Fibroblast of the conjunctiva (primary cell): ENCODE measurements around the gene VTI1A.

ENCODE experiments used
- DNase-seq: peaks from one replicate; pipeline ENCODE4 v3.0.0-alpha.2; 2010; ENCODE audit warnings: low read depth

The VTI1A gene

DNA sequence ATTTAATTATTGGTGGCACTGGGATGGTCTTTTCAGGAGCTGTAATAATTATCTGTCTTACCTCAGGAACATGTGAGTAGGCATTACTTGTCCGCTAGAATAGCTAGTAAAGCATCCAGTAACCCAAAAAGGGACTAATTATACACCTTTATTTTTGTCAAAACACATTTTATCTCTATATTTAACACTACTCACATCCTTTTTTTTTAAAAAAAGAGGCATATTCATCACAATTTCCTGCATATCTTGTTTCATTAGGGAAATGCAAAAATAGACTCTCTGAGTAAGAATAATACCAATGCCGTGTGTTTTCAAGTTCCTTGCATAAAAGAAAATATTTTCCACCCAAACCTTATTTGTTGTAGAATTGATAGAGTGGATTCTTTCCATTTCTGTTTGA, 99.5 kb downstream of the VTI1A start:
- DNase-seq: no peak

DNA sequence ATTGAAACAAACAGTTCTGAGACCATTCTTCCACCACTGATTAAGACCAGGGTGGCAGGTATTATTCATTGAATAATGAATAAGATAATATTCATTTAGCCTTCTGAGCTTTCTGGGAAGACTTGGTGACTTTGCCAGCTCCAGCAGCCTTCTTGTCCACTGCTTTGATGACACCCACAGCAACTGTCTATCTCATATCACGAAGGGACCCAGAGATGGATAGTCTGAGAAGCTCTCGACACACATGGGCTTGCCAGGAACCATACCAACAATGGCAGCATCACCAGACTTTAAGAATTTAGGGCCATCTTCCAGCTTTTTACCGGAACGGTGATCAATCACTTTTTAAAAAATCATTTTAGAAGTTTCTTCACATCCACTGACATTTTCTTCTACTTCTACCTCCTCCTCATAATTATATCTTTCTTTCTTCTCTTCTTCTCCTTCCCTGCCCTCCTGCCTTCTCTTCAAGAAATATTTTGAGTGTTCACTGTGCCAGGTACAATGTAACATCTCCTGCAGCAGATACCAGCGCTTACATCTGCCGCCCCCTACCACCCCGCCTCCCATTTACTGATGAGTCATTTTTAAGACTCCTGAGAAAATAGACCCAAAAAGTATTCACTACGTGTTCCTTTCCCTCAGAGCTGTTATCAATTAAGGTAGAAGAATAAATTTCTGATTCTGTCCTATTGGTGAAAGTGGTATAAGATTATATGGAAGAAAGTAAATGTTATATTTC, 101.7 kb downstream of the VTI1A start:
- DNase-seq: no peak

DNA sequence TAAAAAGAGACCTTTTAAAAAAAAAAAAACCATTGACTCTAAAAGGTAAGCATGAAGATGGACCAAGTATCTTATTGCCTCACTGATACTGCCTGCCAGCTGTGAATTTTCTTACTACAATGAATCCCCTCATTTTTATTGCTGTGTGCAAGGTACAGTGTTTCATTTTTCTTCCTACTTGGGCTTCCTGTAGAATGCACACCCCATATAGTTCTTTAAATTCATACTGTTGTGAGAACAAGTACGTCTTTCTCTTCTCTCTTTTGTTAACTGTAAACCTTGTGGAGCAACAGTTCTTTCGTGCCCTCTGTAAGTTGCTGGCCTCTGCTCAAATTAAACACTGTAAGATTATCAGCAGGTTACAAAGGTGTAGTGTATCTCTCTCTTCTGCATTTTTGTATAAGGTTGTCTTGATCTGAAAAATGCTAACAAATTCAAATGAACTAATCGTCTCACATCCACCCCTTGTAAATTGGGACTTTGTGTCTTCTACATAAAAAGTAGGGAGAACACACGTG, 105.6 kb downstream of the VTI1A start:
- no peak for DNase-seq

DNA sequence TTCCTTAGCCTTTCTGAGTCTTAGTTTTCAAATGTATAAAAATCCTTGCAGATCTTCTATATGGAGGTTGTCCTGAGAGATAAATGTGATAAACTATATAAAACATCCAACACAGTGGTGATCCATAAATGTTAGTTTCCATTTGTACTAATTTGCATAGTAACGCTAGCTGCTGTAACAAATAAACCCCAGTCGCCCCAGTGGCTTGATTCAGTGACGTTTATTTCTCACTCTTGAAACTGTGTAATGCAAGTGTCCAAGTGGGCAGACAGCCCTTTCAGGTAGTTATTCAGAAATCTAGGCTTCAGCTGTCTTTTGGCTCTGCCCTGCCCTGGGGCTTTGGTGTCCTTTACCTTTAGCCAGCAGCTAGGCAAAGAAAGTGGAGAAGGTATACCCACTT, 106.3 kb downstream of the VTI1A start:
- DNase-seq: no peak

DNA sequence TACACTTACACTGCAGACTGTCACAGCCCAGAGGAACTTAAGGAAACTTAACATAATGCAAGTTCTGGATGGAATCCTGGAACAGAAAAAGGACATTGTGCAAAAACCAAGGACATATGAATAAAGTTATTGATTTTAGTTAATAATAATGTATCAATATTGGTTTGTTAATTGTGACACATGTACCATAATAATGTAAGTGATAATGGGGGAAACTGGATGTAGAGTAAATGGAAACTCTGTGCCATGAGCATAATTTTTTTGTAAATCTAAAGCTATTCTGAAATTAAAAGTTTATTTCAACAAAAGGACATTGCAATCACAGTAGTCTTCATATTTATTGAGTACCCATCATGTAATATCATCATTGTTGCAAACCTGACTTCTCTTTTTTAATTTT, 107.2 kb downstream of the VTI1A start:
- DNase-seq: no peak

DNA sequence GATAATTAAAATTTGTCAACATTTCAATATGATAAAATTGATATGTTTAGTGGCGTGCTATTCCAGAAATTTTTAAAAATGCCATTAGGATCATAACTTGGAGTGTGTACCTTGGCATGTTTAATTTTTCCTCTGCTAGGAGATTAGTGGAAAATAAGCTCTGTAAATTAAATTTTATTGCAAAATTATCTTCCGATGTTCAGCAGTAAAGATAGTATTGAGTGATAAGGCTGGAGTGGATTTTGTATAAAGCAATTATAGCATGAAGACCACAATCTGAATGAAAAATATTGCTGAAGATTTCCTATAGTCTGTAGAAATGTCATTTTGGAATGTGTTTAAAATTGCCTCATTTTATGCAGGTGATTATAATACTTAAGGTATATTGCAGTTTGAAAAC, 110.2 kb downstream of the VTI1A start:
- DNase-seq: no peak

DNA sequence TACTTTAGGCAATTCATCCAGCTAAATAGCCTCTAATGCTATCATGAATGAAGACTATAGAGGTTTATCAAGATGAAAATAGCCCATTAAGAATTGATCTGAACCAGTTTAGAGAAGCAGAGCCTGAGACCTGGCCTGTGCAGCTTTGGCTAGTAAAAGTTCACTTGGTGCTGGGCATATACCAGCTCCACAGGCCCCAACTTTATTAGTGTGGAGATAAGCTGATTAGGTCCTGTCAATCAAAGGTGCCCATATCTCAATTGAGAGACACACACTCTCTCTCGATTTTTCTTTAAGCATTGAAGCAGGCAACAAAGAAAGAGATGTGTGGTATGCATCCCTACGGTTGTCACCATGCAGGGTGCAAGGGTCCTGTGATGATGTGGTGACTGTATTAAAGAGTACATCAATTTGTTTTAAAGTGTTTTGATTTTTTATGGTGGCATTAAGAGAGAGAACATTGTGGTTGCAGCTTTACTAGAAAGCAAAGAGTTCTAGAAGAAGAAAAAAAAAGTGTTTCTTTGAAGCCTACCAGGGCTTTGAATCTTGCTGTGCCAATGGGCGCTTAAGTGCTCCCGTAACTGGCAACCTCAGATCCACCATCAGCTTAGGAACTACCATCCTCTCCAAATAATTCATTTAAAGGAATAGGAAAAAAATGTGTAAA, 111.6 kb downstream of the VTI1A start:
- DNase-seq: no peak

DNA sequence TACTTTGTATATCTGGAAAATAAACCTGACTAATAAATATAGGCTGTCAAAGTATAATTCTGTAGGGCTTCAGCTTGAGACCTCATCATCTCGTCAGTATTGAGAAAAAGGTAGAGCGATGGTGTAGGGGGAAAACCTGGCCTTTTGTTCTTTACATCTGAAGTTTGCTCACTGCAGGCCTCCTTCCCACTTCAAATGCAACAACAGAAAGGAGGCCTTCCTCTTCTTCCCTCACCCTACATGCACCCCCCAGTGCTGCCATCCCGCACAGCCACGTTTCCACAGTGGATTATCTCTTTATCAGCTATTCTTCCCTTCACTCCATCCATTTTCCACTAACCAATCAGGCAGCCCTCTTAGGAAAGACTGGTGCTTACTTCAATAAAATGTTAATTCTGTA, 112.3 kb downstream of the VTI1A start:
- DNase-seq: no peak

DNA sequence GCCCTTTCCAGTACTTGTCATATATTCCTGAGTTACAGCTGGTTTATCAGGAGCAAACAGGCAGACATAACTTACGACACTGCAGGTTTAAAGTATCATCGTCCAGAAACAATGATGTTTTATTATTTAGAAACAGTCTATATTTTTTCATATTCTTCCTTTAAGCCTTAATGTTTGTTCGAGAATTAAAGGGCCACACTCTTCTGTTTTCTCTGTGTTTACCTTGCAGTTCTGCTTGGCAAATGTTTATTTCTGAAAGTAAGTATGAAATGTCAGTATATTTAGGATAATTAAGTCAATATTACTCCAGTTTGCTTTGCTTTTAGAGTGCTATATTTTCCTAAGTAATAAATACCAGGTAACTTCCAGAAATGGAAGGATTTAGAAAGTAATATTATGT, 115.1 kb downstream of the VTI1A start:
- no peak for DNase-seq

DNA sequence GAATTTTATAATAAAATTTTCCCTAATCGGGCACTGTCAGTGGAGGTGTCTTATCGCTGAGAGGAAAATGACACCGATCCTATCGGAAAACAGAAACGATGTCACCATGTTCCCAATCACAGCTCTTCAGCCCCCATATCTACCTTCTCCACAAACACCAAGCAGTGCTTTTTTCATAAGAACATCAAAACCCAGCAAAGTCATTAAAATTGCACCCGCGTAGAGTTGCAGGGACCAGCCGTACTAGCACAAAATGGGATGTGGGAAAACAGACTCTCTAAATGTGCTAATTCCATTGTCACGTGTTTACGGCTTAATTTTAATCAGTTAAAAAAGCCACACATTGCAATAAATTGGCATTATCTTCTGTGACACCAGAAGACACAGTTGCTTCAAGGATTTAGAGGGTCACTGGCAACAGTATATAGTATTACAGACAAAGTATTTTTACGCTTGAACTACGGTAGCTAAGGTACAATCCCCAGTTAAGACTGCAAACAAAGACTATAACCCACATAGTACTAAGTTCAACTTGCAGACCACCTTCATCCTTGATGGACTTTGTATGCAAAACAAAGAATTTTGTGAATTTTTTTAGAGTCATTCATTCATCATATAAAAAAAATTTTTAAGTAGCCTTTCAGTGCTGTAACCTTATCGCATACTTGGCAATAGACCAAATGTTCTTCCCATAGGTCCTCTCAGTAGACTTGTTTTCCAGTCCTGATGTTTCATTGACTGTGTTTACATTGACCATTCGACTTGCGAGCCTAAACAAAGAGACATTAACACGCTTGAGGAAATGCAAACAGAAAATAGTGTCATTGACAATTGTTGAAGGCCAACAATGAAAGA, 116.0 kb downstream of the VTI1A start:
- no peak for DNase-seq

DNA sequence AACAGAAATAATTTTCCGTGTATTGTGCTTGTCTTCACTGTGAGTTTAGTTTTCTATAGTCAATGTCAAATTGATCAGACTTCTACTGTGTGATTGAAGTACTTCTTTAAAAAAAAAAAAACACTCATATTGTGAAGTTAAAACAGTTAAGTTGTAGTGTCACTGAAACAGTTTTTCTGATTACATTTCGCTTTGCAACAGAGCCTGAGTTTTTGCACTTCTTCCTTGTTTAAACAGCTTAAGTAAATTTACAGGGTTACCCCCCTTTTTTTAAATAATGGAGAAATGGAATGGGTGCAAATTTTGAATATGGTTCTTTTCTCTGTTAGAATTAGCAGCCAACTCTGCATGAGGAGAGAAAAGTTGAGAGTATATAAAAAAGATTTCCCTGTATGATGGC, 117.3 kb downstream of the VTI1A start:
- no peak for DNase-seq

DNA sequence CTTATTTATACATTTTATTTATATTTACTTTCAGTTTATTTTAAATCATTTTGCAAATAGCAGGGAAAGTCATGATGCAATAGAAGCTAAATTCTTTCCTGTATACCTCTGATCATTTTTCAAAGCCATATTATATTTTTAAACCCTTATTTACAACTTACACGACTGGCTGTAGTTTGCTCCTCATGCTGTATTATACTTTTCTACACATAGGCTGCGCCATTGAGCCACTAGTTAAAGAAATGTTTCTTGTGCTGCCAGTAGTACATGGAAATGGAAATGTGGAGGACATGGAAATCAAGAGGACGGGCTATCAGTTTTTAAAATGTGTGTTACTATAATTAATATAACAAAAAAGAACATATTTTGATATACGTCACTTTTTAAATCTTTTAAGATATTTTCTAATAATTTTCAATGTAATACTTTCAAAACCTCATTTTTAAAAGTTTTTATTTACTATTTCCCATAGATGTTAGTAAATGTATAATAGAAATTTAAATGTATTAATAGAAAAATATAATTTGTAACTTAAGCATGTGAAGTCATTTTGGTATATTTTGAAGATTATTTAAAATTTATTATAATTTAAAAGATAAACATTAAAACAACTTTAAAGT, 118.5 kb downstream of the VTI1A start:
- DNase-seq: peak; percentile 65

DNA sequence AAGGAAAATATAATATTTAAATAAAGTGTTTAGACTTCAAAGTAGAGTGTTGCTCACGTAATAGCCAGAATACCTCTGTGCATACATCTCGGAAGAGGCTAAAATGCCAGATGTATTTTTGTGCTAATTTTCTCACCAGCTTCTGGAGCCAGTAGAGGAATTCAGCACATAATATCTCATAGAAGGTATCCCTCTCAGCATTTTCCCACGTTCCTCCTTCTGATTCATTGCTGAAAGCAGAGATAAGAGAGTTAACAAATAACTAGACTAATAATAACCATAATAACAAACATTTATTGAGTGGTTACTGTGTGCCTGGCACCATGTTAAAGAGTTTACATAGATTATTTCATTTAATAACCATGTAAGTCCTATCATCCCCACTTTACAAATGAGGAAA, 123.6 kb downstream of the VTI1A start:
- no peak for DNase-seq

DNA sequence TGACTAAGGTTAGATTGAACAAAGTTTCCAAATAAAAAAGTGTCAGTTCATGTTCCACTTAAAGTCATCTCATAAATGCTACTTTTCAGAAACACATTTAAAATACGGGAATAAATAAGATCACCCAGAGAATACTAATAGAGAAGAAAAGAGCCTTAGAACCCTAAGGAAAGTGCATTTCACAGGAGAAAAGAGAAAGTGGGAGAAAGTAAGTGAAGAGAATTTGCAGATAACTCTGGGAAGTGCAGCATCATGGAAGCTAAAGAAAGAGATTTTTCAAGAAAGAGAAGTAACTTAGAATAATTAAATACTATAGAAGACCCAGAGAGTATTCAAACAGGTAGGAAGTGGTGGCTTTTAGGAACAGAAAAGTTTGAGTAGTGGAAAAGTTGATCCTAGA, 132.6 kb downstream of the VTI1A start:
- no peak for DNase-seq

DNA sequence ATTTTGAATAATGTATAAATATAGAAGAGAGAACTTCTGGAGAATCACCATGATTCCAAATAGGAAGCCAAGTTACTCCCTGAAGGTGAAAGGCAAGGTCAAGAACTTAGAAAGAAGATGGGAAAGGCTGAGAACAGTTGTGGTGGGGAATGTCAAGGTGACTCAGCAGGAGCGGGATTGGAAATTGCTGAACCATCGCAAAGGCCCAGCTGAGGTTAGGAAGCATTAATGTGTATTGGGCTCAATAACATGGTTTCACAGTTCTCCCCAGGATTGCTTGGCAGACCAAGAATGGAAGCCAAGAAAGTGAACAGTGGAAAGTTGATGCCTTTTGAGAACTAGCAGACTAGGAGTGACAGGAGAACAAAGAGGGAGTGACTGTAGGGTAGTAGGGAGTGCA, 133.3 kb downstream of the VTI1A start:
- DNase-seq: no peak

DNA sequence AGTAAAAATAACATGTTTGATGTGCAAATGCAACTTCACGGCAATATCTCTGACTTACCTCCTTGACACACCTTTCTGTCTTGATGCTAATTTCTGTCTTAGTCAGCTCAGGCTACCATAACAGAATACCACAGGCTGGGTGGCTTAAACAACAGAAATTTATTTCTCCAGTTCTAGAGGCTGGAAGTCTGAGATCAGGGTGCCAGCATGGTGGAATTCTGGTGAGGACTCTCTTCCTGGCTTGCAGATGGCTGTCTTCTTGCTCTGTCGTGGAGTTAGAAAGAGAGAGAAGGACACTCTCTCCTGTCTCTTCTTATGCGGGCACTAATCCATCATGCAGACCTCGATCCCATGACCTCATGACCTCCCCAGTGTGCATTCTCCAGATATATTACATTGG, 134.9 kb downstream of the VTI1A start:
- DNase-seq: no peak

DNA sequence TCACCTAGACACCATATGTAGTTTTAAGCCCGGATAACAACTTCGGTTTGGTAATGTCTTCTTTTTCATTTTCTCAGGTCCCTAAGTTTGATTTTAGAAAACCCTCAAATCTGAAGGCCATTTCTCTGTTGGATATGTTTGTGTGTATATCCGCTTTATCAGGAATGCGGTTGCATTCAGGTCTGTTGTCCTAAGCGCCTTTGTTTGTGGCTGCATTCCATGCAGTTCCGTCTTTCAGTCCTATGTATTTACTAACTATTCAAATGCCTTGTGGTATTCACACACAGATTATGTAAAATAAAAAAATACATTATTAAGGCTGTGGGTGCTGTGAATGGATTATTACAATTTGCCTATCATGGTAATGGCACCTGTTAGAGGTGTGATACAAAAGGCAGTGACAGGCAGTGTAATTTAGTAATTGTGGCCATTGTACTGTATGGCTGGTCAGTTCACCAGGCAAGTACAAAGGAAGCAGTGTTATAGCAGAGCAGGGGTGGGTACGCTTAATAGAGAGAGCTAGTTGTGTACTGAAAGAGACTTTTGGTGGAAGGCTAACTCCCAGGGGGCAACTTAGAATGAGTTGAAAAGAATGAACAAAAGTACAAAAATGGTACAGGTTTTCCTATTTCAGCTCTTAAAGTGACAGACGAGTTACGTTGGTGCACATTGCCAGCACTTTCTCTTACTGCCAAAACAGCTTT, 136.4 kb downstream of the VTI1A start:
- no peak for DNase-seq

DNA sequence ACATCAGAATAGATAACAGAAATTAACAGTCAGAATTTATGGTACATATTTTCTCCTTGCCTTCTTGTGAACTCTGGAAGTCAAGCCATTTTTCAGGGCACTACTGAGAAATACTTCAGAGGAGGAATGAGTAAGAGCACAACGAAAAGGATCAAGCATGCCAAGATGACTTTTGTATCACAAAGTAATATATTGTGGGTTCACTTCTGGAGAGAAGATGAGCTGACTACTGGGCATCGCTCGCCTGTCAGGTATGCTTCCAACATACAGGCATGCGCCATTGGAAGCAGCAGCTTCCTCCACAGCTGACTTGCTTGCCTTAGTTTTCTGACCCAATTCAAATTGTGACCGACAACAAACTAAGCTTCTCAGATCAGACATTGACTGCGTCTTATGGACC, 137.3 kb downstream of the VTI1A start:
- DNase-seq: no peak

DNA sequence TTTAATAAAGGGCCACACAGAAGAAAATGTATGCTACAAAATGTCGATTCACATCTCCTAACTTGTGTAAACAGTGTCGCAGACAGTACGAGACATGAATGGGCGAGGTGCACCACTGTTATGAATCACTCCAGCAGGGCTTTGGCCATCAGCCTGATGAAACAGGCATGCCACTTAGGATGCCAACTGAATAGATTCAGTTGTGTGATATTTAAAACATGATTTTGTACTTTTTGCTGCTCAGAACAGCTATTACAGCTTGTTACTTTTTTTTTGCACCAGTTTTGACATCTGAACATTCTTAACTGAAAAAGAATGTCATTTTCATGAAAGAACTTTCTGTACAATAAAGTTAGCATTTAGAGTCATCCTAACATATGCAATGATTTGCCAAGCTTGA, 138.1 kb downstream of the VTI1A start:
- peak; percentile 50 for DNase-seq

DNA sequence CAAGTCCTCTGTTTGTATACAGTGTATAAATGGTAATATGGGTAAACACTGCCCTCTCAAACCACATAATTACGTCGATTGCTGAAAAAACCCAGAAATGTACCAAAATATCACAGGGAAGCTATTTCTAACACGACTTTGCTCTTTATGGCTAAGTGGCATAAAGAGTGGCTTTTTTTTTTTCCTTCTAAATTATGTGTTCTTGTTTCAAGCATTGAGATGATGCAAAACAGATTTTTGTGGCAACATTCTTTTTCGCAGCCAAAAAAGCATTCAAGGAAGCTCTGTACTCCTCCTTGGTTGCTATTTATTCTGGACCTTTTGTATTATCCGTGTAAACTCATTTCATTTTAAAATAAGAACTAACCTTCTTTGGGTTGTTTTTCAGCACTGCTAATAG, 138.9 kb downstream of the VTI1A start:
- DNase-seq: peak; percentile 42

DNA sequence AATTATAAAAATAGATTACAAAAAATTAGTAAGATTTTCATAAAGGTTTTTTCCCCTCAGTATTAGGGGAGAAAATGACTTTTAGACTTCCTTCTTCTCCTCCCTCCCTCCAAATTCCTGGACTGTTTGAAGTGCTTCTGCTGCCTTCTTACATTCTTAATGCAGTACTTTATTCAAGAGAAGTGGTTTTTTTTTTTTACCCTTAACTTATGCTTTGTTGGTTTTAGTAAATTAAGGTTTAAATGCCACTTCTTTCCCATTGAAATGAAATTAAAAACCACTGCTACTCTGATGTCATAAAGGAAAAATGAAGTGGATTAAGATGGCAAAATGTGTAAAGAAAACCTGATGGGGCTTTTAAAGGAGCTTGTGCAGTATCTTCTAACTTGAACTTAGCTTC, 140.7 kb downstream of the VTI1A start:
- DNase-seq: no peak
